H1 (cell line): ENCODE data around the gene OTOP3.

Source experiments
- BCL11A ChIP-seq, 2 experiments: IDR thresholded peaks; one replicate each; pipeline ENCODE4 v1.6.1; 2011; ENCODE audit warnings: low read depth in 2 of 2, low read length in 2 of 2, mild to moderate bottlenecking in 2 of 2
- CBX8 ChIP-seq: fragments of 300-800, 300-1000 bp; sonication (generic); IDR thresholded peaks from 2 replicates; pipeline ENCODE4 v1.7.1; 2016; ENCODE audit warnings: low read depth, low read length, borderline replicate concordance
- CTCF ChIP-seq, 3 experiments: IDR thresholded peaks; 1 replicate in 2 of 3; 2 replicates in 1 of 3; pipeline versions ENCODE4 v1.5.1 to v1.6.1; 2011; ENCODE audit warnings: low read length in 3 of 3, mild to moderate bottlenecking in 3 of 3, inconsistent platforms in 2 of 3, low read depth in 1 of 3, moderate library complexity in 1 of 3; ENCODE audit not compliant: insufficient read depth in 1 of 3; ENCODE audit errors: control extremely low read depth in 1 of 3
- KDM1A ChIP-seq: fragments of 200-600, 300-600 bp; sonication (generic); IDR thresholded peaks from 2 replicates; pipeline ENCODE4 v1.7.1; 2016; ENCODE audit warnings: mild to moderate bottlenecking, low read length, borderline replicate concordance
- KDM4A ChIP-seq: IDR thresholded peaks from one replicate; pipeline ENCODE4 v1.7.1; 2012; ENCODE audit warnings: low read depth, mild to moderate bottlenecking, moderate library complexity, low read length, inconsistent platforms; ENCODE audit not compliant: severe bottlenecking
- POLR2A ChIP-seq, 2 experiments: IDR thresholded peaks; 1 replicate in 1 of 2; 2 replicates in 1 of 2; pipeline ENCODE4 v1.6.1; 2011; ENCODE audit warnings: low read depth in 2 of 2, low read length in 2 of 2, mild to moderate bottlenecking in 2 of 2; ENCODE audit errors: control extremely low read depth in 1 of 2
- RAD21 ChIP-seq, 2 experiments: IDR thresholded peaks in 1 of 2; conservative IDR thresholded peaks in 1 of 2; 2 replicates each; pipeline ENCODE4 v1.6.1; 2011; ENCODE audit warnings: low read depth in 2 of 2, low read length in 2 of 2, improper control_type of control experiment in 1 of 2, inconsistent platforms in 1 of 2, mild to moderate bottlenecking in 1 of 2, moderate library complexity in 1 of 2
- RFX5 ChIP-seq: IDR thresholded peaks from 2 replicates; pipeline ENCODE4 v1.6.1; 2011; ENCODE audit warnings: low read depth, low read length, improper control_type of control experiment, borderline replicate concordance
- SIX5 ChIP-seq: IDR thresholded peaks from 2 replicates; pipeline ENCODE4 v1.6.1; 2011; ENCODE audit warnings: mild to moderate bottlenecking, low read depth, low read length

- TF ChIP-seq CTCF (IDR thresholded peaks at IDR 0.05; ENCODE audit: control extremely low read depth in 1 of 3, insufficient read depth in 1 of 3, low read depth in 1 of 3, low read length in 3 of 3) (no peak), KDM4A (no peak), SIX5 (no peak), BCL11A (IDR thresholded peaks at IDR 0.05; ENCODE audit: low read depth in 2 of 2, low read length in 2 of 2) (no peak), POLR2A (IDR thresholded peaks at IDR 0.05; ENCODE audit: control extremely low read depth in 1 of 2, low read depth in 2 of 2, low read length in 2 of 2) (no peak), RFX5 (no peak), CBX8 (no peak), RAD21 (IDR thresholded peaks at IDR 0.05 in 1 of 2, conservative IDR thresholded peaks at IDR 0.05 in 1 of 2; ENCODE audit: low read depth in 2 of 2, low read length in 2 of 2) (no peak), KDM1A (no peak)
Measured at GRCh38 chr17:74925242-74925641, 10.5 kb upstream of the OTOP3 start.
